A673 (cell line): ENCODE data around the gene KLRF2. TPM values are rescaled to one million over a fixed set of nuclear protein-coding genes. Genes with fewer than 3 reads are reported as not detected.

Experiments
- BruUV-seq: library from RNA; stranded (reverse); fragments of 400-500 nt; replicated peaks from 2 replicates; lab custom pipeline; 2021; lab: Mats Ljungman, UMichigan
- CTCF ChIA-PET: fragments of 300-600 bp; sonication (Branson Sonifier 250); formaldehyde crosslinking; loops from one replicate; lab custom pipeline; 2022; ENCODE audit warnings: antibody characterized with exemption; lab: Charles Lee
- POLR2A ChIA-PET: fragments of 300-600 bp; sonication (Branson Sonifier 250); formaldehyde crosslinking; loops from one replicate; lab custom pipeline; 2022; ENCODE audit warnings: antibody characterized with exemption; ENCODE audit not compliant: low non-redundant PET; lab: Charles Lee
- DNase-seq: peaks from one replicate; pipeline ENCODE4 v3.0.0-alpha.2; 2015; ENCODE audit warnings: low spot score
- H3K27ac ChIP-seq: fragments of 200-600 bp; sonication (generic); 2 replicates; pipeline ENCODE4 v1.5.1; 2016; ENCODE audit warnings: mixed run types, low read depth, mild to moderate bottlenecking, mixed read lengths, antibody characterized with exemption, low read length; ENCODE audit not compliant: poor library complexity, severe bottlenecking
- H3K27me3 ChIP-seq: fragments of 200-600 bp; sonication (generic); replicated peaks from 2 replicates; pipeline ENCODE4 v1.6.1; 2017; ENCODE audit warnings: mixed run types, low read depth, mild to moderate bottlenecking, mixed read lengths, antibody characterized with exemption, low read length; ENCODE audit not compliant: insufficient read depth, poor library complexity
- H3K36me3 ChIP-seq: fragments of 200-600 bp; sonication (generic); 2 replicates; pipeline ENCODE4 v1.6.1; 2016; ENCODE audit warnings: mixed run types, mild to moderate bottlenecking, mixed read lengths, antibody characterized with exemption, low read length; ENCODE audit not compliant: insufficient read depth, poor library complexity, severe bottlenecking
- H3K4me1 ChIP-seq: fragments of 200-600 bp; sonication (generic); 2 replicates; pipeline ENCODE4 v1.6.1; 2017; ENCODE audit warnings: mixed run types, mild to moderate bottlenecking, mixed read lengths, antibody characterized with exemption, low read length; ENCODE audit not compliant: insufficient read depth, poor library complexity, severe bottlenecking
- H3K4me3 ChIP-seq: fragments of 200-600 bp; sonication (generic); 2 replicates; pipeline ENCODE4 v1.5.1; 2016; ENCODE audit warnings: low read depth, mixed run types, mild to moderate bottlenecking, mixed read lengths, low read length; ENCODE audit not compliant: poor library complexity, severe bottlenecking
- H3K9me3 ChIP-seq: fragments of 200-600 bp; sonication (generic); 2 replicates; pipeline ENCODE4 v1.6.1; 2016; ENCODE audit warnings: mixed run types, low read depth, mild to moderate bottlenecking, mixed read lengths, antibody characterized with exemption, low read length; ENCODE audit not compliant: poor library complexity, severe bottlenecking
- EZH2 ChIP-seq: fragments of 200-600 bp; sonication (generic); IDR thresholded peaks from 2 replicates; pipeline ENCODE4 v1.6.1; 2017; ENCODE audit warnings: borderline replicate concordance, low read depth, mild to moderate bottlenecking, mixed read lengths, antibody characterized with exemption, low read length; ENCODE audit not compliant: poor library complexity, severe bottlenecking
- intact Hi-C: fragments of 100-400 bp; cut with micrococcal nuclease; formaldehyde crosslinking; loops from one replicate; pipeline ENCODE4 v1.10.0; 2022; ENCODE audit not compliant: unreplicated experiment
- total RNA-seq: library from RNA; stranded (reverse); gene quantifications from 2 replicates; pipeline ENCODE4 v1.2.3, GENCODE V29; 2021
- TF ChIP-seq, protein P1 (sequence below): fragments of 300-800, 200-600 bp; sonication (generic); conservative IDR thresholded peaks from 2 replicates; pipeline ENCODE4 v1.5.1; 2017; ENCODE audit warnings: low read depth, mild to moderate bottlenecking, antibody characterized with exemption, low read length, moderate library complexity, mixed read lengths

The KLRF2 gene
- total RNA-seq, 1 experiment from 2014 or later: not detected

DNA sequence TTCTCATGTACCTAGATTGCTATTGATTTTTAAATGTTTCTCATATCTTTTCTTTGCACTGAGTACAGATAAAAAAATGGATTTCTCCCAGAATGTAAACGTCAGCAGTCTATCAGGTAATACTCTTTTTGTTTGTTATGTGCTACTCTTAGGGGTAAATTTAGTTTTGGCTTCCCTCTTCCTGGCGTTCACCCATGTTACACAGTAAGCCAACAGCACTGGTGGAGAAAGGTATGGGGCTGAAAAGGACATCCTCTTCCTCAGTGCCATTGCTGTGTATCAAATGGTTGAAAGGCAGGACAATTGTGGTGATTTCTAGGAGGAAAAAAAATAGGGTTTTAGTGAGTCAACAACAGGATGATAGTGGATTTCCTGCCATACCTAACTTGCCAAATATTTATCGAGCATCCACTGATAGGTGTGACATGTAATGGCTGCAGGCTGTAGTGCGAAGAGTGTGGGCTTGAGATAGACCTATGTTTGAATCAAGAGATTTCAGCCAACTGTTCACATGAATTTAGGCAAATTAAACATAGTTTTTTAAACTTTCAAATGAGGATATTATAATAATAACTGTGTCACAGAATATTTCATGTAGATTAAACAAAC lies 7.5 kb downstream of the KLRF2 start:
- ChIA-PET CTCF (no interaction called here), POLR2A (no interaction called here)
- intact Hi-C loops: no loop called here

GRCh38 chr12:9895215-9895971 lies 14.1 kb downstream of the KLRF2 start:
- TF ChIP-seq, protein P1, sequence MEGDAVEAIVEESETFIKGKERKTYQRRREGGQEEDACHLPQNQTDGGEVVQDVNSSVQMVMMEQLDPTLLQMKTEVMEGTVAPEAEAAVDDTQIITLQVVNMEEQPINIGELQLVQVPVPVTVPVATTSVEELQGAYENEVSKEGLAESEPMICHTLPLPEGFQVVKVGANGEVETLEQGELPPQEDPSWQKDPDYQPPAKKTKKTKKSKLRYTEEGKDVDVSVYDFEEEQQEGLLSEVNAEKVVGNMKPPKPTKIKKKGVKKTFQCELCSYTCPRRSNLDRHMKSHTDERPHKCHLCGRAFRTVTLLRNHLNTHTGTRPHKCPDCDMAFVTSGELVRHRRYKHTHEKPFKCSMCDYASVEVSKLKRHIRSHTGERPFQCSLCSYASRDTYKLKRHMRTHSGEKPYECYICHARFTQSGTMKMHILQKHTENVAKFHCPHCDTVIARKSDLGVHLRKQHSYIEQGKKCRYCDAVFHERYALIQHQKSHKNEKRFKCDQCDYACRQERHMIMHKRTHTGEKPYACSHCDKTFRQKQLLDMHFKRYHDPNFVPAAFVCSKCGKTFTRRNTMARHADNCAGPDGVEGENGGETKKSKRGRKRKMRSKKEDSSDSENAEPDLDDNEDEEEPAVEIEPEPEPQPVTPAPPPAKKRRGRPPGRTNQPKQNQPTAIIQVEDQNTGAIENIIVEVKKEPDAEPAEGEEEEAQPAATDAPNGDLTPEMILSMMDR: no peak
- TF ChIP-seq EZH2: no peak
- Histone ChIP-seq H3K27me3 (peaks cover 10% of the 10 kb centered on the region), H3K4me3 (no peak overlapping the region), H3K4me1 (no peaks in the 10 kb centered on the region), H3K36me3 (no peaks in the 10 kb centered on the region), H3K27ac (no peak overlapping the region), H3K9me3 (no peaks in the 10 kb centered on the region)
- ChIA-PET CTCF (no interaction called here), POLR2A (interaction anchor here (0.6 kb wide), 1 partner anchor 34 kb away, joined by 3 read pairs; no protein-coding TSS in a partner anchor)
- intact Hi-C loops: no loop called here
- BruUV-seq: no TSS peak
- no peak for DNase-seq

More for the DNA sequence above, 7.5 kb downstream of the KLRF2 start:
- Histone ChIP-seq H3K9me3 (no peaks in the 10 kb centered on the region), H3K4me1 (no peaks in the 10 kb centered on the region), H3K4me3 (no peak overlapping the region), H3K36me3 (no peaks in the 10 kb centered on the region), H3K27ac (no peak overlapping the region), H3K27me3 (peaks cover 4% of the 10 kb centered on the region)
- TF ChIP-seq EZH2: no peak
- TF ChIP-seq, protein P1: no peak
- no peak for DNase-seq
- no TSS peak for BruUV-seq

GRCh38 chr12:9897535-9897934 lies 16.2 kb downstream of the KLRF2 start:
- intact Hi-C loops: no loop called here
- H3K4me1 ChIP-seq: no peaks in the 10 kb centered on the region
- no peaks in the 10 kb centered on the region for H3K36me3 ChIP-seq
- H3K27me3 ChIP-seq: peaks cover 10% of the 10 kb centered on the region
- CTCF ChIA-PET: no interaction called here
- DNase-seq: no peak
- TF ChIP-seq, protein P1: no peak
- no peak for TF ChIP-seq EZH2
- peaks cover 3% of the 10 kb centered on the region for H3K9me3 ChIP-seq
- H3K4me3 ChIP-seq: no peak overlapping the region
- POLR2A ChIA-PET: no interaction called here
- H3K27ac ChIP-seq: no peak overlapping the region
- no TSS peak for BruUV-seq
